Psoas muscle (tissue), 8 donors: ENCODE data around the gene OAS2. TPM values are rescaled to one million over a fixed set of nuclear protein-coding genes. Genes with fewer than 3 reads are reported as not detected.

Experiments used
- ATAC-seq, 4 donors: fragments of 200-7000 bp; cut with Tn5 transposase; one replicate each; pipeline ENCODE4 v1.9.1; 2020; ENCODE audit warnings: moderate library complexity in 3 of 4, mild to moderate bottlenecking in 2 of 4
- DNase-seq, 2 donors: peaks; one replicate each; pipeline ENCODE4 v3.0.0-alpha.2; 2020
- H3K27ac ChIP-seq: fragments of 200-600 bp; one replicate; pipeline ENCODE4 v1.8.0; 2022
- H3K27me3 ChIP-seq, 3 donors: fragments of 200-600 bp in 1 of 3; one replicate each; pipeline versions ENCODE4 v1.6.1 to v1.8.0; 2013 to 2022; ENCODE audit warnings: low read length in 2 of 3, mild to moderate bottlenecking in 2 of 3, moderate library complexity in 1 of 3; ENCODE audit not compliant: insufficient read depth in 3 of 3
- H3K36me3 ChIP-seq, 2 donors: fragments of 200-600 bp in 1 of 2; one replicate each; pipeline versions ENCODE4 v1.6.1 to v1.8.0; 2013 to 2022; ENCODE audit warnings: low read depth in 1 of 2, mild to moderate bottlenecking in 1 of 2, moderate library complexity in 1 of 2; ENCODE audit not compliant: insufficient read depth in 1 of 2
- H3K4me1 ChIP-seq: fragments of 200-600 bp; one replicate; pipeline ENCODE4 v1.8.0; 2022
- H3K4me3 ChIP-seq: fragments of 200-600 bp; one replicate; pipeline ENCODE4 v1.8.0; 2022; ENCODE audit warnings: mild to moderate bottlenecking
- H3K9me3 ChIP-seq: fragments of 200-600 bp; one replicate; pipeline ENCODE4 v1.8.0; 2022
- WGBS, 3 donors: extraction: QIAGEN DNeasy Blood & Tissue Kit; methylation state at CpG; one replicate each; pipeline versions ENCODE4 v1.1.6 to v1.1.7; 2013; 5-methylcytosine and 5-hydroxymethylcytosine counted together
- intact Hi-C, 2 donors: fragments of 100-400 bp; cut with DNase I; formaldehyde crosslinking; loops; one replicate each; pipeline versions ENCODE4 v1.11.0 to v1.14.2; 2022
- polyA plus RNA-seq, 3 donors: library from polyadenylated mRNA; stranded (reverse); fragments of 200-250 nt; gene quantifications; one replicate each; pipeline ENCODE4 v1.2.3, GENCODE V29; 2013
- total RNA-seq, 4 donors: library from RNA; stranded (reverse); fragmentation: NEBNext Ultra II Directional in 2 of 4; extraction: Animal tissue kit (Norgen Biotek cat#: 25700) in 2 of 4; gene quantifications; one replicate each; pipeline versions ENCODE4 v1.2.1 to v1.2.4, GENCODE V29; 2021 to 2023
- TF ChIP-seq, protein P1 (sequence below): fragments of 200-600 bp; IDR thresholded peaks from one replicate; pipeline ENCODE4 v1.8.0; 2022; ENCODE audit warnings: antibody characterized with exemption
- donor health status: healthy with polysubstance abuse.
- donor health status: DM: no; HTN: no; CAD: no; lungs with moderate emphysema.
- donor health status: Bipolar disorder and iron deficiency.
- donor health status: healthy.
- donor health status: DM: yes; HTN: yes; CAD: no.
- donor health status: DM: no; HTN: no; CAD: no.
- donor health status: DM: no; HTN: no; CAD: no.
- donor health status: DM: yes; HTN: yes; CAD: no.

Gene OAS2
- total and polyA plus RNA-seq, 7 donors: 1.5 to 8.4 (median 2.1) TPM

DNA sequence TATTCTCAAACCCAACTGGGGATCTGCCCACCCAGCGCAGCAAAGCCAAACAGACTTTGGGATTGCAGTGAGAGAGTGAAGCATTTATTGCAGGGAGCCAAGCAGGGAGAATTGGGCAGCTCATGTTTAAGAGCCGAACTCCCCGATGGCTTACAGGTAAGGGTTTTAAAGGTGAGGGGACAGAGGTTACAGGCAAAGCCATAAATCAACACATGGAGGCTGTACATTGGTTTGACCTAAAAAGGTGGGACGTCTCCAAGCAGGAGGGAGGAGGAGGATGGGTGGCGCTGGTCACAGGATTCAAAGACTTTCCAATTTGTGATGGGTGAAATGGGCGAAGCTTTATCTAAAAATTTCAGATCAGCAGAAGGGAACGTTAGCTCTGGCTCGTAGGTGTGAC lies 18.2 kb downstream of the OAS2 start:
- ATAC-seq (no peak), DNase-seq (no peak)
- no peak overlapping the region for H3K27ac ChIP-seq
- 71 to 82% (median 71%) methylated on average over 8 of the region's 8 CpGs for WGBS, 3 donors
- no peaks in the 10 kb centered on the region for H3K36me3 ChIP-seq
- no peaks in the 10 kb centered on the region for H3K4me1 ChIP-seq
- intact Hi-C loops: no loop called here
- TF ChIP-seq, protein P1, sequence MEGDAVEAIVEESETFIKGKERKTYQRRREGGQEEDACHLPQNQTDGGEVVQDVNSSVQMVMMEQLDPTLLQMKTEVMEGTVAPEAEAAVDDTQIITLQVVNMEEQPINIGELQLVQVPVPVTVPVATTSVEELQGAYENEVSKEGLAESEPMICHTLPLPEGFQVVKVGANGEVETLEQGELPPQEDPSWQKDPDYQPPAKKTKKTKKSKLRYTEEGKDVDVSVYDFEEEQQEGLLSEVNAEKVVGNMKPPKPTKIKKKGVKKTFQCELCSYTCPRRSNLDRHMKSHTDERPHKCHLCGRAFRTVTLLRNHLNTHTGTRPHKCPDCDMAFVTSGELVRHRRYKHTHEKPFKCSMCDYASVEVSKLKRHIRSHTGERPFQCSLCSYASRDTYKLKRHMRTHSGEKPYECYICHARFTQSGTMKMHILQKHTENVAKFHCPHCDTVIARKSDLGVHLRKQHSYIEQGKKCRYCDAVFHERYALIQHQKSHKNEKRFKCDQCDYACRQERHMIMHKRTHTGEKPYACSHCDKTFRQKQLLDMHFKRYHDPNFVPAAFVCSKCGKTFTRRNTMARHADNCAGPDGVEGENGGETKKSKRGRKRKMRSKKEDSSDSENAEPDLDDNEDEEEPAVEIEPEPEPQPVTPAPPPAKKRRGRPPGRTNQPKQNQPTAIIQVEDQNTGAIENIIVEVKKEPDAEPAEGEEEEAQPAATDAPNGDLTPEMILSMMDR: no peak
- H3K27me3 ChIP-seq: no peaks in the 10 kb centered on the region
- H3K9me3 ChIP-seq: peaks cover 5% of the 10 kb centered on the region
- no peak overlapping the region for H3K4me3 ChIP-seq

DNA sequence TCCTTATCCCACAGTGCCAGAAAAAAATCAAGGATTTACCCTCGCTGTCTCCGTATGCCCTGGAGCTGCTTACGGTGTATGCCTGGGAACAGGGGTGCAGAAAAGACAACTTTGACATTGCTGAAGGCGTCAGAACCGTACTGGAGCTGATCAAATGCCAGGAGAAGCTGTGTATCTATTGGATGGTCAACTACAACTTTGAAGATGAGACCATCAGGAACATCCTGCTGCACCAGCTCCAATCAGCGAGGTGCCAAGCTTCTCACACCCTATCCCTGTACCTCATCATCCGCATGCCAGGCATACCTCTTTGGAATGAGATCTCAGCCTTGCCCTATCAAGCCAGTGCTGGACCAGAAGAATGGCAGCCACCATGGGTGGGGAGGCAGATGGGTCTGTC lies 19.2 kb downstream of the OAS2 start:
- Histone ChIP-seq H3K4me1 (no peaks in the 10 kb centered on the region), H3K9me3 (peaks cover 5% of the 10 kb centered on the region), H3K4me3 (no peak overlapping the region), H3K27ac (no peak overlapping the region), H3K27me3 (no peaks in the 10 kb centered on the region), H3K36me3 (no peaks in the 10 kb centered on the region)
- intact Hi-C loops: no loop called here
- TF ChIP-seq, protein P1: no peak
- 72 to 92% (median 83%) methylated on average over 7 of the region's 7 CpGs for WGBS, 3 donors
- no peak for DNase-seq
- ATAC-seq: no peak

DNA sequence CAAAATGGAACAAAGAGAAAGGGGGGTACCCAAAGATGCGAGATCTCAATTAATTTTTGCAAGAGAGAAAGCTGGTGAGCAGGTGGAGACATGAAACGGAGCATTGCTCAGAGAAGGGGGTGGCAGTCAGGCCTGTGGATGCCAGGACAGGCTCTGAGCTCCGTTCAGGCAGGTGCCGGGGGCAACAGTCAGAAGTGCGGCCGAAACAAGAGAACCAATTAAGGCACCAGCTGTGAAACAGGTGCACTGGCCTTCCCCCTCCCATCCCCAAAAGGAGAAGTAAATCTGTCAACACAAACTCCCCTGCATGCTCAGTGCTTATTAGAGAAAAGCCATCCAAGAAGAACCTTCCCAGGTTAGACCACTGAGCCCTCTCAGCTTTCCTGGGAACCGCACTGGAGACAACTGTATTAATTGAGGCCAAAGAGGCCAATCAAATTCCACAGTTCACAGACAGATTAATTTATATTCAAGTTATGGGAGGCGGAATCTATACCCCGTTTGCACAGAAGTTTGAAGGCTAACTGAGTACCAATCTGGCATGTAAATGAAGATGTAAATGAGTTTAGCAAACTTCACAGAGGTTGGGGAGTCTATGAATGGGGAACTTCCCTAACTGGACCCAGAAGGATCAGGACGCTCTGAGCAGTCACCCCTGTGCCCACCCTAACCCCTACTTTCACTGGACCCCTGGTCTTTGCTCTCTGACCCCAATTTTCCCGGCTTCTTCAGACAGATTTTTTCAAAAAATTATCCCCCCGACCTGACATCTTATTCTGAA lies 20.9 kb downstream of the OAS2 start:
- H3K4me3 ChIP-seq: no peak overlapping the region
- intact Hi-C loops: no loop called here
- TF ChIP-seq, protein P1: no peak
- no peak for ATAC-seq
- H3K36me3 ChIP-seq: no peaks in the 10 kb centered on the region
- no peaks in the 10 kb centered on the region for H3K4me1 ChIP-seq
- H3K27me3 ChIP-seq: no peaks in the 10 kb centered on the region
- peaks cover 5% of the 10 kb centered on the region for H3K9me3 ChIP-seq
- DNase-seq: no peak
- no peak overlapping the region for H3K27ac ChIP-seq
- 37 to 48% (median 45%) methylated on average over 12 of the region's 12 CpGs for WGBS, 3 donors

DNA sequence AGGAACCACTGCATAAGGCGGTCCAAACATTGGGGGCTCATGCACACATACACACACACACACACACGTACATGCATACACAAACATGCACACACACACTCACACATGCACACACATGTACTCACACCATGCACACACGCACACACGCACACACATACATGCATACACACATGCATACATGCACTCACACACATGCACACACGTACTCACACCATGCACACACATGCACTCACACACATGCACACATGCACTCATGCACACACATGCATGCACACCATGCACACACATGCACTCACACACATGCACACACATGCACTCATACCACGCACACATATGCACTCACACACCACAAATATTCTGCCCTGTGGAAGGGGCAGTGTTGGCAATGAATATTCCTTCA lies 22.1 kb downstream of the OAS2 start:
- Histone ChIP-seq H3K9me3 (peaks cover 5% of the 10 kb centered on the region), H3K36me3 (no peaks in the 10 kb centered on the region), H3K27me3 (no peaks in the 10 kb centered on the region), H3K4me1 (no peaks in the 10 kb centered on the region), H3K4me3 (no peak overlapping the region), H3K27ac (no peak overlapping the region)
- 89 to 97% (median 94%) methylated on average over 6 of the region's 6 CpGs for WGBS, 3 donors
- intact Hi-C loops: no loop called here
- ATAC-seq (no peak), DNase-seq (no peak)
- TF ChIP-seq, protein P1: no peak

DNA sequence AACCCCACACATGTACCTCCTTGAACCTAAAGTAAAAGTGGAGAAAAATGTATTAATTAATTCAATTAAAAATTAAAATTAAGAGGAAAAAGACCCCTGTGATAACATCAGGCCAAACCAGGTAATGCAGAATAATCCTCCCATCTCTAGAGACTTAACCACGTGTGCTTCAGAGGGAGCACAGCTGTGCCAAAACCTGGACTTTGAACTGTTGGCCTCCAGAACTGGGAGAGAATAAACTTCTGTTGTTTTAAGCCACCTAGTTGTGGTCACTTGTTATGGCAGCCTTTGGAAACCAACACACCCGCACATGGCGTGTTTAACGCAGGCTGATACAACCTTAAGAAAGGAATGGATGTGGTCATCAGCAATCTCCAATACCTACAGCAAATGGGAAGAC lies 23.8 kb downstream of the OAS2 start:
- no peak for DNase-seq
- H3K4me3 ChIP-seq: no peak overlapping the region
- 61 to 69% (median 65%) methylated on average over 4 of the region's 4 CpGs for WGBS, 3 donors

More for the DNA sequence above, 23.8 kb downstream of the OAS2 start:
- no peaks in the 10 kb centered on the region for H3K4me1 ChIP-seq
- peaks cover 5% of the 10 kb centered on the region for H3K9me3 ChIP-seq
- intact Hi-C loops: no loop called here
- TF ChIP-seq, protein P1: no peak
- H3K27me3 ChIP-seq: no peaks in the 10 kb centered on the region
- H3K27ac ChIP-seq: no peak overlapping the region
- ATAC-seq: no peak
- no peaks in the 10 kb centered on the region for H3K36me3 ChIP-seq
